Measurements from ENCODE around the gene CAMKK2.

GRCh38 chr12:121331248-121331647 lies 34.7 kb upstream of the CAMKK2 start:
- TF ChIP-seq POLR2A (IDR thresholded peaks at IDR 0.05; ENCODE audit: low read depth, low read length) (no peak), POU2F2 (IDR thresholded peaks at IDR 0.05; ENCODE audit: low read depth, low read length) (no peak), POLR2AphosphoS5 (IDR thresholded peaks at IDR 0.05; ENCODE audit: low read depth, low read length) (no peak), TAF1 (IDR thresholded peaks at IDR 0.05; ENCODE audit: low read depth, low read length) (no peak), SPI1 (IDR thresholded peaks at IDR 0.05; ENCODE audit: low read depth, low read length) (no peak), PAX5 (IDR thresholded peaks at IDR 0.05; ENCODE audit: insufficient read depth, low read length, severe bottlenecking) (no peak)
